IPS-11a (cell line): ENCODE results near the gene WDR38.

ENCODE experiments used
- H3K4me3 ChIP-seq: one replicate; pipeline ENCODE4 v1.5.1; 2013; ENCODE audit warnings: low read depth, low read length, control low read depth

Gene WDR38

GRCh38 chr9:124880501-124880900, 27.2 kb downstream of the WDR38 start:
- no peak overlapping the region for H3K4me3 ChIP-seq

- H3K4me3 ChIP-seq, result no peak overlapping the region
Observed at GRCh38 chr9:124881138-124881743, 28.0 kb downstream of the WDR38 start.

DNA sequence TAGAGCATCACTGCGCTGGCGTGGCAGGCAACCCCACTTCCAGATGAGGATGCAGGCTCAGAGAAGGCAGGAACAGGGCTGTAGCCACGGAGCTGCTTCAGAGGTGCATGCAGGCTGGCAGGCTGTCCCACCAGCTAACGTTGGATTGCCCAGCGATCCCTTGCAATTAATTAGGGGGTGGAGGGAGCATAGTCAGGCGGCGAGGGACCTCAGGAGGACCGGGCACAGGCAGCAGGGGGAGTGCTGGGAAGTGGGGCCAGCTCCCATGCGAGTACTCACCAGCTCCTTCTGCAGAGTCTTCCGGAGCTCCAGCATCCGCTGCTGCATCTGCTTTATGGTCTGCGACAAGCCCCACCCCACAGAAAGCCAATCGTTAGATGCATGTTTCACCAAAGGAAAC, 29.0 kb downstream of the WDR38 start:
- no peak overlapping the region for H3K4me3 ChIP-seq

DNA sequence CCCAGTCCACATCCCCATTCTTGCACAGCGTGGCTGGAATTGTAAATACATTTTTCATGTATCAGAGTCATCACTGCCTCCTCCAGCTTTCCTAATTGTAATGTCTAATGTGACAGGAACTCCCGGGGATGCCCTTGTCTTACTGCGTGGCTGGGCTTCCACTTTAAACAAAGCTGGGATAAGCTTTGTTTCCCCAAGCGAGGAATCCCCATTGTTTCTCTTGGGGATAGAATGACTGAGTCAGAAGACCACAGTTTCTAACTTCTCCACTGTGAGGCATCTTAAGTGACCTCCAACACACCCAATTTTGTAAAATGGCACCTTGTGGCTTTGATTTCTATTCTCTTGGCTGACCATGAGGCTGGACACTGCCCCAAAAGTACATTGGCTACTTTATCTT, 31.1 kb downstream of the WDR38 start:
- no peak overlapping the region for H3K4me3 ChIP-seq

DNA sequence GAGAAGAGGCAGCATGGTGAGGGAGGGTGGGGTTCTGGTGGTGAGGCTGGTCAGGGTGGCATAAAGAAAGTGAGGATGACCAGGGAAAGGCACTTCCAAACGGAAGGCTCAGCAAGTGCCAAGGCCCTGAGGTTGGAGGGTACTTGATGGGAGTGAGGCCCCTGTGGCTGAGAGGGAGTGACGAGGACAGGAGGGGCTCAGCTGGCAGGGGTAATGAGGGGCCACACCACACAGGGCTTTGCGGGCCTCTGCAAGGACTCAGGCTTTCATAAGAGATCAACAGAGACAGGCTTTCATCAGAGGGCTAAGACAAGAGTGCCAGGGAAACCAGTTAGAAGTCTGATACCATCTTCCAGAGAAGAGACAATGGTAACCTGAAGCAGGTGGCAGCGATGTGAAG, 32.3 kb downstream of the WDR38 start:
- no peak overlapping the region for H3K4me3 ChIP-seq

DNA sequence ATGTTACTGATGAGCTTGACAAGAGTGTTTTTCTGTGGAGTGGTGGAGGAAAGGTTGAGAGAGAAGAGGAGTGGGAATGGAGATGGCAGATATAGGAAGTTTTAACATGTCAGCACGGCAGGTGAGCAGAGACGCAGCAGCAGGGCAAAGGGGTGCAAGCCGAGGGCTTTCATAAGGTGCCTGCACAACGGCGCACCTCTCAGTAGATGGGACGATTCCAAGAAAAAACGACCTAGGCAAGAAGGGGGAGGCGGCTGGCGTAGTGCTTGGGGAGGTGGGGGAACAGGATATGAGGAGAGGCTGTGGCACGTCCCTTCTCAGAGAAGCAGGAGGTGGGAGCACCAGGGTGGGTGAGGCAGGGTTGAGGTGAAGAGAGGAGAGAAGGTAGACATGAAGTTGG, 33.2 kb downstream of the WDR38 start:
- H3K4me3 ChIP-seq, result no peak overlapping the region

DNA sequence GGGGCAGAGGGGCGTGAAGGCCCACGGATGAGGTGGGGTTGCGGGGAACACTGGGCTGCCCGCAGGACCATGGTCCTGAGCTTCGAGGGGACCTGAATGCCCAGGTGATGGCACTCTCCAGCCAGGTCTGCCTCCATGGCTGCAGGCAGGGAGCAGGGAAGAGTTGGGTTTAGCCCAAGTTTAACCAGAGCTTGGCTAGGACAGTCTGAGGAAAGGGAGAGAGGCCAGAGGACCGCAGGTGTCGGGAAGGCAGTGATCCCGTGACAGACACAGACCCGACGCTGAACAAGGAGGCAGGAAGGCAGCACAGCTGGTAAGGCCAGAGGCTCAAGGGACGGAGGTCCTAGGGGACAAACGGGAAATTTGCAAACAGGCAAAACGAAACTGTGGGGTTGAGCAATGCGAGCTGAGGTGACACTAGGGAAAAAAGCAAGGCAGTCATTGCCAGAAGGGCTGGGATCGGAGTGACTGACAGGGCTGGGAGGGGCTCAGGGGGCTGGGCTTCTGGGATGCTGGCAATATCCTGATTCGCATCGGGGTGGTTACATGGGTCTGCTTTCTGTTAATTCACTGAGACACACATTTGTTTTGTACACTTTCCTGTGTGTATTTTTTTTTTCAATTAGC, 33.7 kb downstream of the WDR38 start:
- H3K4me3 ChIP-seq, result no peak overlapping the region

- no peak overlapping the region for H3K4me3 ChIP-seq
Observed at GRCh38 chr9:124887832-124888231, 34.6 kb downstream of the WDR38 start.

DNA sequence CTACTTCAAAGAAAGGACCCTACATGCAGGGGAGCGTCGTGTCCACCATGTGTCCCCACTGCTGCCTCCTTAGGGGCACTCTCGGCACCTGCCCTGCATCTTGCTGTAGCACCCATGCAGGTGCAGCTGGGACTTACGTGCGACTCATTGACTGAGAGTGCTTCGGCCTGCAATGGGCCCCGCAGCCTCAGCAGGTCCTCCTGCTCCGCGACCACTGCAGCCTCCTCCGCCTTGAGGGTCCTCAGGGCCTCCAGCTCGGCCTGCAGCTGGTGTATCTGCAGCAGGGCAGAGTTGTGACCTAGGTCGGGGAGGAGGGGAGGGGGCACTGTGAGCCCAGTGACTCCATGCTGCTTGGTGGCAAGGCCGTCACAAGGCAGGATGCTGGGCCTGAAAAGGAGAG, 35.7 kb downstream of the WDR38 start:
- H3K4me3 ChIP-seq, result no peak overlapping the region

- H3K4me3 ChIP-seq, result no peak overlapping the region
Observed at GRCh38 chr9:124890179-124890578, 36.9 kb downstream of the WDR38 start.

DNA sequence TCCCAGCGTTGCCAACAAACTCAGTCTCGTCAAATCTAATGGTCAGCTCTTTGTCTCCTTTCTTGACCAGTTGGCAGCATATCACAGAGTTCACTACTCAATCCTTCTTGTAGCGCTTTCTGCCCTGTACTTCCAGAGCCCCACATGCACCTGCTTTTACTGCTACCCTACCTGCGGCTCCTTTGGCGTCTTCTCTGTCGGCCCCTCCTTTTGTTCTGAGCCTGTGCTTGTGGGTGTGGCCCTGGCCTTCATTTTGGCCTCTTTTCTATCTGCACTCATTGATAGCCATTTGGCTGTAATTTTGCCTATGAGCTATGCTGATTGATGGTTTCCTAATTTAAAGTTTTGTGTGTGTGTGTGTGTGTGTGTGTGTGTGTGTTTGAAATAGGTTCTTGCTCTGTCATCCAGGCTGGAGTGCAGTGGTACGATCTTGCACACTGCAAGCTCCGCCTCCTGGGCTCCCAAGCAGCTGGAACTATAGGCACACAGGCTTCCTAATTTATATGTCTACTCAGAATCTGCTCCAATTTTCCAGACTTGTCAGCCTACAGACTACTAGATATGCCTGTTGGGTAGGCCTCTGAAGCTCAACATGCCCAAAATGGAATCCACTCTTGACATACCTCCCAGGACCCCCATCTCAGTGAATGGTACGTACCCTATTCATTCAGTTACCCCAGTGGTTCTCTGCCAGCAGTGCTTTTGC, 40.9 kb downstream of the WDR38 start:
- no peak overlapping the region for H3K4me3 ChIP-seq

DNA sequence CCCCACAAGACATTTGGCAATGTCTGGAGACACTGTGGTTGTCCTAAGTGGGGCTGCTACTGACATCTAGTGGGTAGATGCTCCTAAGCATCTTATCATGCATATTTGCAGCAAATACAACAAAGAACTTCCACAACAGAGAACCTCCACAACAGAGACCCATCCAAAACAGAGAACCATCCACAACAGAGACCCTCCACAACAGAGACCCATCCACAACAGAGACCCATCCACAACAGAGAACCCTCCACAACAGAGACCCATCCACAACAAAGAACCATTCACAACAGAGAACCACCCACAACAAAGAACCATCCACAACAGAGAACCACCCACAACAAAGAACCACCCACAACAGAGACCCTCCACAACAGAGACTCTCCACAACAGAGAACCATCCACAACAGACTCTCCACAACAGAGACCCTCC, 41.5 kb downstream of the WDR38 start:
- H3K4me3 ChIP-seq, result no peak overlapping the region

DNA sequence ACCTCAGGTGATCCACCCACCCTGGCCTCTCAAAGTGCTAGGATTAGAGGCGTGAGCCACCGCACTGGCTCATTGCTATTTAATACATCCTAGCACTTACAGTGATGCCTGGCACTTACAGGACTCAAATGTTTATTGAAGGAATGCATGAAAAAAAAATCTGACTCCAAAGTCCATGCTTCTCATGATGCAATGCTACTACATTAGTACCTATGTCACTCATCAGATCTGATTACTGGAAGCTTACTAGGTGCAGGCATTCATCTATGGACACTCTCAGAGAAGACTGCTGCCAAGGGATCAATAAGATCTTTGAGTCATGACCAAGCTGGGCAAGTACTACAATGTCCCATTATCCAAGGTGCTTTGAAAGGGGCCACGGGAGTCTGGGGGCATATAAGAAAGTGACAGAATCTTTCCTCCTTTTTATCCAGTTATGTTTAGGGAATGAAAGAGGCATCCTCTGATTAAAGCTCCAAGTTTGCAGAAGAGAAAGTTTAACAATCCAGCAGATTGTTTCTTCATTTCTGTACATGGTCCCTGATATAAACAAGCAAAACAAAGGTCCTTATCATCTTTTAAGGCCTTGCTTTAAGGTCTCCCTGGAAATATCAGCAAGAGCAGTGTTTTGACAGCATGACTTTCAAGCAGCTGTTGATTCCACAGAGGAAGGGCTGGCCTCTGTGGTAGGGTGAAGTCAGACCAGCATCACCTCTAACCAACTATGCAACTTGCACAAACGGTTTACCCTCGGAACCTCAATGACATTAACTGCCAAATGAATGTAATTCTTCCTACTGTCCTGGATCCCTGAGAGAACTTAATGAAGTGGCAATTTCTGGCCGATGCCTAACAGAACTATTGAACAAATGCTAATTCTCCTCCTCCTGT, 44.6 kb downstream of the WDR38 start:
- H3K4me3 ChIP-seq, result no peak overlapping the region

DNA sequence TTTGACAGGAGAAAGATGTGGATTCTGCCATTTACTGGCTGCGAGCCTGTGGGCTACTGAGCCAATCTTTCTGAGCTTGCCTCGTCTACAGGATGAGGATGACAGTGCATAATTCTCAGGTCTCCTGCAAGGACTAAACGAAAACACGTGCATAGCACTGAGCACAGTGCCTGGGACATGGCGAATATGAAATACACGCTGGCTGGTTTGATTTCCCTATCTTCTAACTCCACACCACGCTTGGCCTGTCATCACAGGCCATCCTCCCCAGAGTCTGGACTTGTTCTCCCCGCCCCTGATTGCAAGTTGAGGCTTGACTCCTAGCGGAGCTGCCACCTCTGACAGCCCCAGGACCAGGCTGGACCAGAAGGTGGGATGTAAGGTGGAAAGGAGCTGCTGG, 46.6 kb downstream of the WDR38 start:
- no peak overlapping the region for H3K4me3 ChIP-seq

GRCh38 chr9:124906966-124907365, 53.7 kb downstream of the WDR38 start:
- H3K4me3 ChIP-seq, result no peak overlapping the region
